ENCODE measurements around the gene TDRD3.

The TDRD3 gene

DNA sequence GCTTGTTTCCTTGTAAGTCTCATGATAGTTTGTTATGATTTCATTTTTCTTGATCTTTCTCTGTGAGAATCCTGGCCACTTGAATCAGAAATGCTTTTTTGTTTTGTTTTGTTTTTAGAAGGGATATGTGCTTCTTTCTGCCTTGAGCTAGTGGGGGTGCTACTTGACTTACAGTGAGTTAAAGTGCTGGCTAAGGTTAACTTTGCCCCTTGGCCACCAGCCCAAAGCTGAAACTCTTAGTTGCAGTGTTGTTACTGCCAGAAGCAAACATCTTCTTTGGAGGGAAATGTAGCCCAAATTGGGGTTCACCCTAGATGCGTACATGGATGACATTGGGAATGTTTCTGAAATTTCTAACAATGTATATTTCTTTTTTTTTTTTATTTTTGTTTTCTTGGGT is 57.4 kb downstream of the TDRD3 start:
- DNase-seq (no peak), ATAC-seq (no peak)

DNA sequence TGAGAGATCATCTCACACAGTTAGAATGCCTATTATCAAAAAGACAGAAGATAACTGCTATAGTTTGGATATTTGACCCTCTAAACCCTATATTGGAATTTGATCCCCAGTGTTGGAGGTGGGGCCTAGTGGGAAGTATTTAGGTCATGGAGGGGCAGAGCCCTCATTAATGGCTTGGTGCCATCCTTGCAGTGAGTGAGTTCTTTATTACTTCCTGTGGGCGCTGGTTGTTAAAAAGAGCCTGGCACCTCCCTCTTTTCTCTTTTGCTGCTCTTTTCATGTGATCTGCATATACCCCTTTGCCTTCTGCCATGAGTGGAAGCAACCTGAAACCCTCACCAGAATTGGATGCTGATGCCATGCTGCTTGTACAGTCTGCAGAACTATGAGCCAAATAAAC is 66.8 kb downstream of the TDRD3 start:
- no peak for DNase-seq

DNA sequence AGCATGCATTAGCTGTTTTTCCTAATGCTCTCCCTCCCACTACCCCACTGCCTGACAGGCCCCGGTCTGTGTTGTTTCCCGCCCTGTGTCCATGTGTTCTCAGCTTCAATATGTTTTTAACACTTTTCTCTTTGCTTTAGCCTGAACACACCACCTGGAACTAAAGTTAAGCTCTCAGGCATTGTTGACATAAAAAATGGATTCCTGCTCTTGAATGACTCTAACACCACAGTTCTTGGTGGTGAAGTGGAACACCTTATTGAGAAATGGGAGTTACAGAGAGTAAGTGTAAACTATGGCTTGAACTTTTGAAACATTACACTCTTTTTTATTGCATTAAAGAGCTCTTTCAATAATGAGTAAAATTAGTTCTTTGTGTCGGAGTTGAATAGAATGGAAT is 70.1 kb downstream of the TDRD3 start:
- ATAC-seq (no peak), DNase-seq (no peak)

More for the DNA sequence above, 66.8 kb downstream of the TDRD3 start:
- no peak for ATAC-seq

DNA sequence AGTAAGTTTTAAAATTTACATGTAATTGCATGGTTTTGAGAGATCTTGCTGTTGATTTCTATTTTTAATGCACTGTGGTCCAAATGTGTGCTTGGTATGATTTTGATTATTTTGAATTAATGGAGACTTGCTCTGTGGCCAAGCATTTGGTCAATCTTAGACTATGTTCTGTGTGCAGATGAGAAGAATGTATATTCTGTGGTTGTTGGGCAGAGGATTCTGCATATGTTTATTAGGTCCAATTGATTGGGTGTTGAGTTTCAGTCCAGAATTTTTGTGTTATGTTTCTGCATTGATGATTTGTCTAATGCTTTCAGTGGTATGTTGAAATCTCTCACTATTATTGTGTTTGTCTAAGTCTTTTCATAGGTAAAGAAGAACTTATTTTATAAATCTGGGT is 82.3 kb downstream of the TDRD3 start:
- DNase-seq, result no peak

DNA sequence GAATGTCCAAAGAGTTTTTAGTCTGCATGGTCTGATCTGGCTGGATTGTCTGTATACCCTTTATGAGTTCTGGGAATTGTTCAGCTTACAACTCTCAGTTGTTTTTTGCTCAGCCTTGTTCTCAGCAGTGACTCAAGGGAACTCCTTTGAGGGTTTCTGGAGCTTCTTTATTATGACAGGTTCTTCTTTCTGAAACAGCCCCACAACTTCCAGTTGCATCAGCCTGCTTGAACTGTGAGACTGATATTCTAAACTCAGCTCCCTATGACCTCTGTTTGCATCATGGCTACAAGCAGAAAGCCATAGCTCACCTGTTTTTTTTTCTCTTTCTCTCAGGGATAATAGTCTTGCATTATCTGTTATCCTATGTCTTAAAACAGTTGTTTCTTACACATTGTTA is 85.0 kb downstream of the TDRD3 start:
- ATAC-seq, result no peak
- DNase-seq, result no peak

More for the DNA sequence above, 82.3 kb downstream of the TDRD3 start:
- no peak for ATAC-seq

DNA sequence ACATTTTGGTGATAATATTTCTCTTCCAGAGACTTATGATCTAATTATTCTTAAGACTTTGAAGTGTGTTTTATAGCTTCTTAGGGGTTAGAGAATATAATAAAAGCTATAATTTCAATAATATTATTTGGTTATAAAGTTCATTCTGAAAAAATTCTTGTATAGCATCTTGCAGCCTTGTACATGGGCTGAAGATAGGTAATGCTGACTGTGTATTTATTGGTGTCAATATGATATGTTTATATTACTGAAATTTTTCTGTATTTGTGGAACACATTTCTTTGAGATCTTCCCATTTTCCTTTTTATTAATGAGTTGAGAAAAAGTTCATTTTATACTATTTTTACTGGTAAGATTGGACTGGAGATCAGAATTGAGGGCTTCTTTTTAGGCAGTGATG is 87.8 kb downstream of the TDRD3 start:
- ATAC-seq (no peak), DNase-seq (no peak)

DNA sequence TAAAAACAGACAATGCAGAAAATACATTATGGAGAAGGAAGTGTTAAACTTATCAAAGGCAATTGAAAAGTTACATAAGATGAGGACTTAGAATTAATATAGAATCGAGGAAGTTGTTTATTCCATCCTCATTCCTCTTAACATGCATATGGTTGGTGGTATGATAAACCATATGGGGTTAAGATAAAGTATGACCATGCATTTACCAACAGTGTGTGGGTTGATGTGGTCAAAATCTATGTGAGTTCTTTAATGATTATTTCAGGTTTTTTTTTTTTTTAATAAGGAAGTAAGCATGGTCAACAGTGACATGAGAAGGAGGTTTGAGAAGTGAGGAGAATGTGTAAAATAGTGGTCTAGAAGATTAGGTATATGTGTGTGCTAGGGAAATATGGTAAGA is 94.5 kb downstream of the TDRD3 start:
- DNase-seq, result no peak
- ATAC-seq, result no peak

DNA sequence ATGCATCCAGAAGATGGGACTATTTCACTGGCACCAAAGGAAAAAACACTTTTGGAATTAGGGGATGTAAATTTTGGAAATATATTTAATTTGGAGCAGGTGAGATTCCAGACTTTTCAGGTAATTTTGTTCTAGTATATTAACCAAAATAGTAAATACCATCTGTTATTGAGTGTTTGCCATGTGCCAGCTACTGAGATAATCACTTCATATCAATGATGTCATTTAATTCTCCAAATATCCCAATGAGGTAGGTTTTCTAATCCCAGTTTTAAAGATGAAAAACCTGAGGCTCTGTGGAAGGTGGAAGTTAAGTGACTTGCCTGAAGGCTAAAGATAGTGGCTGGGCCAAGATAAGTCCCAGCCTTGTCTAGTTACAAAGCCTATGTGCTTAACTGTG is 95.2 kb downstream of the TDRD3 start:
- DNase-seq (no peak), ATAC-seq (no peak)

DNA sequence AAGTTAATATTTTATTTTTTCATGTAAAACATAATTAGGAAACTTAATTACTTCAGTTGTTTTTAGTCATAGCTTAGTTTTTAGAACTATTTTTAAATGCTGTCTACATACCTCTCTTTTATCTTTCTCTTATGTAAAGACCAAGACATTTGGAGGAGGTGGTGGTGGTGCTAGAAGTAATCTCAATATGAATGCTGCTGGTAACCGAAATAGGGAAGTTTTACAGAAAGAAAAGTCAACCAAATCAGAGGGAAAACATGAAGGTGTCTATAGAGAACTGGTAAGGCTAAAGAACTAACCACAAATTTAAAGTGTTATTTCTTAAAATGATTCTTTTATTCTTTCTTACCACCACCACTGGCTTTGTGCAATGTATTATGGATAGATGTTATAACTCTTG is 97.3 kb downstream of the TDRD3 start:
- ATAC-seq (no peak), DNase-seq (no peak)

DNA sequence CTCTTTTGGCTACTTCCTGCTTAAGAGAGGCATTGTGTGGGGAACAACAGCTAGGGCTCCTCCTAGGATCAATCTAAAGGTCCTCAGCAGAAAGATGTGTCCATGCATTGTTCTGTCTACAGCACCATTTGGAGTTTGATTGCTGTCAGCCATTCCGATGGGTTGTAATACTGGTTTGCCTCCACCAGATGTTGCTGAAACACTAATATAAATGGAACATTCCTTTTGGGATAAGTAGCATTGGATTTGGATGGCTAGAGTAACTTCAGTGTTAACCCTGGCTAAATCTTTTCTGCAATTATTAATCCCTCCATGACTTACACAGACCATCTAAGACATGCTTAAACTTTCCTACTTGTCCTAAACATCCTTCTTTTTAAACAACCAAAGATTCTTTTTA is 104.2 kb downstream of the TDRD3 start:
- ATAC-seq (no peak), DNase-seq (no peak)

DNA sequence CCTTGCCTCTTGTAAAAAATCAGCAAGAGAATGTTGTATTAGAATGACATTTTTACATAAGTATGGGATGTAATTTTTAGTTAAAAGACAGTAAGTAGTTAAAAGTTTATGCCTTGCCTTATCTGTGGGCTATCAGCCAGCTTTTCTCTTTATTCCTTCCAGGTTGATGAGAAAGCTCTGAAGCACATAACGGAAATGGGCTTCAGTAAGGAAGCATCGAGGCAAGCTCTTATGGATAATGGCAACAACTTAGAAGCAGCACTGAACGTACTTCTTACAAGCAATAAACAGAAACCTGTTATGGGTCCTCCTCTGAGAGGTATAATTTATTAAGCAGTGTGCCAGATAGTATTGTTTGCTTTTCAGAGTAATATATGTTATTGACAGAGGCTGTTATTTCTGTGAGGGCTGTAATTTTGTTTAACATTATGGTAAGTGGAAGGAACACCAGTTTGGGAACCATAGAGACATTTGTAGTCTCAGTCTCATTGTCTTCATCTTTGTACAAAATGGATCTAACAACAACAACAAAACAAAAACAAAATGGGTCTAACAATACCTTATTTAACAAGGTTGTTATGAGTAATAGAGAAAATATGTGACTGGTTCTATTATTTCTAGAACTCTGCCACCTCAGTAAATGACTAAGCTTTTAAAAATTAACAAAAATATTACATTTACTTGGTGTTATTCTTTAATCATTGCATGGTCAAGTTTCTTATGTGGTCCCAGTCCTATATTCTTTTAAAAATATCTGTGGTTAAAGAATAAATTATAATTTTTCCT is 112.8 kb downstream of the TDRD3 start:
- ATAC-seq, result no peak
- DNase-seq, result no peak

DNA sequence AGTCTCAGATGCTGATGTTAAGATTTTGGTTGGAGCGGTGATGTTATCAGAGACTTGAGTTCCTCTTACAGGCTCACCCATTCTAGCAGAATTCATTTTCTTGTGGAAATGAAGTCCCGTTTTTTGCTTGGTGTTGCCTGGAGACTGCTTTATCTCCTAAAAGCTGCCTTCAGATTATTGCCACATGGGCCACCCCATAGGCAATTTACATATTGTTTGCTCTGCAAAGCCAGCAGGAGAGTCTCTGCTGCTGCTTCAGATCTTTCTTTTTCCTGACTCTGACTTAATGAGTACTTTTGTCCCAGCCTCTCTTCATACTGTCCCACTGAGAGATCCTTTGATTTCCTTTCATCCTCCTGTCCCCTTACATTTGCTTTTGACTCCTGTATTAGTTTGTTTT is 114.6 kb downstream of the TDRD3 start:
- no peak for DNase-seq
- no peak for ATAC-seq

DNA sequence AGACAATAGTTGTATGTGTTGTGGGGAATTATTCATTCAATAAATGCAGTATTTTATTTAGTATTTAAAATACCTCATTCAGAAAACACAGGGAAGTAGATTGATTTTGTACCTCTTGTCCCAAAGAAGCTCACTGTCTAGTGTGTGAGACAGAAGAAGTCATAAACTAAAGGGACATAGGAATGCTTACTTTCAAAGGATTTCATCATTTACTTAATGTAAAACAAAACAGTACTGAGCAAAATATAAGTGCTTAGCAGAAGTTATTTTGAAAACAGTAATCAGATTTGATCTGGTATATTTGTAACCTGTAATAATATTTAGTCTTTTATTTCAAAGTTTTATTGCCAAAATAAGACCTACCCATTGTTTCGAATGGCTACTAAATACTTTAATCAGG is 117.9 kb downstream of the TDRD3 start:
- ATAC-seq (no peak), DNase-seq (no peak)

DNA sequence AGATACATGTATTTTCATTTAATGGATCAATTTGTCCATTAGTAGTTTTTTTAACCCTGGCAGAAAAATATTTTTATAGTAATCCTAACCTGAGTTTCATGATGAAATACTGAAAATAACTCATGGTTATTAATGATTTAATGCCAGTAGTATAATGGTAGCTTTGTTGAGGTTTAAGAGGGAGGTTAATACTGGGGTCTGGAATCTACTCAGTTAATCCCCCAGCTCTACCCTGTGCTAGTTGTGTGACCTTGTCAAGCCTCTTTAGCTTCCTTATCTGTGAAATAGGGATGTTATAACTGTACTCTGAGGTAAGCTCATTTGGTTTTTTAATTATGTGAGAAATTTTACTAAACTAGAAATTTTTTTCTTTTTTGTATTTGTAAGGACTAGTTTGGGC is 122.5 kb downstream of the TDRD3 start:
- no peak for DNase-seq
- ATAC-seq, result no peak

DNA sequence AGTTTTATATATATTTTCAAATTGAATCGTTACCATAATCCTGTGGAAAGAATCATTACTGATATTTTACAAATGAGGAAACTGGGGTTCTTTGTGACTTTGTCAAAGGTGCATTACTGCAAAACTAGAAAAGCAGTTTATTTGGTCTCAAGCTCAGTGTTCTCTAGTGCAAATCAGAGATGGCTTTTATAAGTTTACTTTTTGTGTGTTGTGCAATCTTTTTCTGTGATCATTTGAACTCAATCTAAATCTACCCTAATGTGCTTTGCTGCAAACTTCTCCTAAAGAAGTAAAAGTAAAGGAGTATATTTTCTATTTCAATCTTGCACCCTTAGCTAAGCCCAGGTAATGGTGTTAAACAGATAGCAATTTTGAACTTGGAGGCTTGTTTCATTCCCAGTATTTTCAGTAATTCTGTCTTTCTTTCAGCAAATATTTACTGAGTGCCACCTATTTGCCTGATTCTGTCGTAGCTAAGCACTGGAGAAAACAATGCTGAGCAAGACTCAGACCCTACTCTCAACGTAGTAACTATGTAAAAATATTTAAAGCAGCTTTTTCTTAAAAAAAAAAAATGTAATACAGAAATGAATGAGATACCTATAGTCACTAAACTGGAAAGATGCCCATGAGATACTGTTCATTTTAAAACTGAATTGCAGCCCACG is 124.0 kb downstream of the TDRD3 start:
- ATAC-seq, result no peak
- no peak for DNase-seq

DNA sequence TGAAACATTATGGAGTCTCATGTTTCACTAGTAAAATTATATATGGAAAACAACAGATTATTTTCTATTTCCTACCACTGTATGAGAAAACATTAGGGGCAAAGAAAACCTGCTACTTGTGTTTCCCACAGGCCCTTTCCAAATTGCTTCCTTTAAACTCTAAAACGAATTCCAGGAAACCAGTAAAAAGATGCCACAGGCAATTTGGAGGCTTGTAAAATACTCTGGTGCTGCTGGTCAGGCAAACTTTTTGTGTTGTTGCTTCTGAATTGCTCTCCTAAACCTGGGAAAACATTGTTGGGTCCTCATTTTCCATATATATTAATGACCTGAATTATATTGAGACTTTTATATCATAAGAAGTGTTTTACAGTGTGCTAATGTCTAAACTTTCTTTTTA is 141.5 kb downstream of the TDRD3 start:
- no peak for ATAC-seq

DNA sequence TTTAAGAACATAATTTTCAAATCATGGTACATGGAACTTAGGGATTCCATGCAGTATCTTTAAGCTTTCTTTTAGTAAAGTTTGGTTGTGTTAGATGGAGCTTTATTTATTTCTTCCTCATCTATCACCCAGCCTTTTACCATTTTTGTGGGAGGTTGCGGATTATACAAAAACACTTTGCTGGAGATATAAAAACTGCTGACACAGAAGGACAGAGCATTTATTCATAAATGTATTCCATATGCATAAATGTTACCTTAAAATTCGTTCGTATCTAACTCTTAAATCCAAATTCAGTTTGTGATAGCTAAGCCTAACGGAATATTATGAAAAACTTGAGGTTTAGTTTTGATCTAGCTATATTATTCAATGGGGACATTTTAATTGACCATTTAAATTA is 143.3 kb downstream of the TDRD3 start:
- no peak for DNase-seq
- no peak for ATAC-seq

More for the DNA sequence above, 141.5 kb downstream of the TDRD3 start:
- no peak for DNase-seq

DNA sequence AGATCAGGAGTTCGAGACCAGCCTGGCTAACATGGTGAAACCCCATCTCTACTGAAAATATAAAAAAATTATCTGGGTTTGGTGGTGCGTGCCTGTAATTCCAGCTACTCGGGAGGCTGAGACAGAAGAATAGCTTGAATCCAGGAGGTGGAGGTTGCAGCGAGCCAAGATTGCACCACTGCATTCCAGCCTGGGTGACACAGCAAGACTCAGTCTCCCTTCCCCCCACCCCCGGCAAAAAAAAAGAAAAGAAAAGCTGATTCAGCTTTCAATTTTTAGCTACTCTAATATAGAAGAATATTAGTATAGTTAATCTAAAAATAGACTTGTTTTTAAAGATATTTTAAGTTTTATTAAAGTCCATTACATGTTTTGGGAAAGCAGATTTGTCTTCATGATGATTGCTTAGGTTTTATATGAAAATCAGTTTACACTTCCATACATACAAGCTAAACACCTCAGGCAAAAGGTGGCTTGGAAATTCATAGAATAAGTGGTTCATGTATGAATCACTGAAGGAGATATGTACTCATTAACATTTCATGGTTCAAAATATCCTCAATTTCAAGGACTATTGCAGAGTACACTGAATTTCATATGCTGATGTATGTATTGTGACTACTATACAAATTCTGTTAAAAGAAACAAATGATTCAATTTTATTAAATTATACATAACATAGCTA is 165.2 kb downstream of the TDRD3 start:
- no peak for ATAC-seq
- no peak for DNase-seq

DNA sequence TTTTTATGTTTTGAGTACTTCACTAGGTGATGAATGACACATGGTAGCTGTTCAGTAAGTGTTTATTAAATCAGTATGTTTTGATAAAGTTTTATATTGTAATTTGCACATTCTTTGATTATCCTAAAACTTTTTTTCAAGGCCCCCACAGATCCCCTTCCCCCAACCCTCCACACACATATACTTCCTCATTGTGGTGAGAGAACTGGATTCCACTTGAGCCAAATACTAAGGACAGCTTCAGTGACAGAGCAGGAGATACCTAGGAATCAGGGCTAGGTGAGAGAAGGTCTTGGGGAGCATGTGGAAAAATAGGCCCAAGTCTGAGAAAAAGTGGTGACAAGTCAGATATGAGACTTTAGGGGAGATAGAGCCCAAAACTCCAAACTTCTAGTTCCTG is 174.6 kb downstream of the TDRD3 start:
- DNase-seq (no peak), ATAC-seq (no peak)

DNA sequence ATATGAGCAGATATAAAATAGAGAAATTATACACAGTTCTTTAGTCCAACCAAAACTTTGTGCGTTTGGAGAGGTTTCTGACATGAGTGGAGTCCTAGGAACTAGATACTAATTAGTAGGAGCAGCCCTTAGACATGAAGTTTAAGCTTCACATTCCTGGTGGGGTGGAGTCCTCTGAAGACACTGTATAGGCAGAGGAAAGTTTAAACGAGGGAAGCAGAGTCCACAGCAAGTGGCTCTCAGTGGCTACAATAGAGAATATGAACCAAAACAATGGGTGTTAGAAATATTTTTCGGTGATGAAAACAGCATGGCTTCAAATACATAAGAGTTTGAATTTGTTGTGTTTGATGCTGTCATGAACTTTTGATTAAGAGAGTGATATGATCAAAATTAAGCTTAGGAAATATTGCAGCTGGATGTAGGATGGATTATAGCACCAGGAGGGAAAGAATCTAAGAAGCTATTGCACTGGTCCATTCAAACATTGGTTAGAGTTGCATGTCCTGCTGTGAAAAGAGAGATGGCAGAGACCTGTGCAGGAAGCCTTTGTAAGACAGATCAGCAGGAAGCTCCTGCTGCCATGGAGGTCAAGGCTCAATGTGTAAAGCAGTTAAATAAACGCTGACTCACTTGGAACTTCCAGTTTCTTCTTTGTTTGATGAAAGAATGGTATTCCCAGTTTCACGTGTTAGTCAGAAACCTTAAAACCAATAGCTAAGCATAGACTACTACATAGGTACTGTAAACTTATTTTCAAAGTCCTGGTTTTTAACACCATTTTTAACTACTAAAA is 175.2 kb downstream of the TDRD3 start:
- no peak for ATAC-seq
- DNase-seq, result no peak

DNA sequence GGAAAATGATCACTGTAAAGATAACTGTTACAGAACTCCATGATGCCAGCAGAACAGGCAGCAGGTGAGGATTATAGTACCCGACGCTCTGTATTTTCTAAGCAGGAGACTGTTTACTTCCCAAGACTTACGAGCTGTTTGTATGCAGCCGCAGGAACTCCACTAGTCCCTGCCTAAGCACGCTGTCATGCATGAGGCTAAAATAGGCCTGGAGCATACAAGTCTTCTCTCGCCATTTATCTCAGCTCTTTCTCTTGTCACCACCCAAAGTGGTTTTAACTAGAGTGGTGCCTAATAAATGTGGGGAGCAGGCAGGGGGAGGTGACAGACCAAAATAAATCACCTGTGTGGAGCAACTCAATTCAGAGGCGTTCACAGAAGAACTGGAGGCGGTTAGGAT is 175.8 kb downstream of the TDRD3 start:
- ATAC-seq, result no peak

DNA sequence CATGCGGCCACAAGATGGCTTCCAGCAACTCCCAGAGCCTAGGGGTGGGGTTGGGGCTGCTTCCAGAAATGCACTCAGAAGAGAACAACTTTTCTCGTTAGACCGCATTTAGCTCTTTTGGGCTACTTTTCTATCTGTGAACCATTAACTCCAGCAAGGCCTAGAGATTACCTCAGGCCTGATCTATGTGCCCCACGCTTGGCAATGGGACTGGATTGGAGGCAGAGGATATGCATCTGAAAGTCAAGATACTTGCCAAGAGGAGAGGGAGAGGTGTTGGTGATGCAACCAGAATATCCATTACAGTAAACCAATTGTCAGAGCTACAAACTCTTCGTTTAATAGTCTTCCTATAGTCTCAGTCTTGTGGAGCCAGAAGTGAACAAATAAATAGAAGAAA is 177.7 kb downstream of the TDRD3 start:
- ATAC-seq (no peak), DNase-seq (no peak)

More for the DNA sequence above, 175.8 kb downstream of the TDRD3 start:
- no peak for DNase-seq

DNA sequence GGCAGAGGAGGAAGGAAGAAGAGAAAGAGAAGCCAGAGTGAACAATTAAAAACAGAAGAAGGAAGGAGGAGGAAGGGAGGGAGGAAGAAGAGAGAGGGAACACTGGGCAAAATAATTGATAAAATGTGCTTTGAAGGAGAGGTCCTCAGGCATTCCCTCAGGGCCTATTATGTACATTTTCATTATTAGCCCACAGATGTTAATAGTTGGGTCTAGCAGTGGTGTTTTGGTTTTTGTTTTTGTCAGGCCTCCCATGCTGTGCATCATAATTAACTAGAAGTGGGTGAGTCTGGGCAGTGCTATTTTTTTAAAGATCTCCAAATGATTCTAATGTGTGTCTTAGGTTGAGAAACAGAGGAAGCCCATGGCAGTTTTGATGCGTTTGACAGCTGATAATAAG is 178.1 kb downstream of the TDRD3 start:
- no peak for ATAC-seq
- DNase-seq, result no peak

All from stimulated activated naive CD8-positive, alpha-beta T cell treated with anti-CD3 and anti-CD28 coated beads, Interleukin-15, Interleukin-2, amounts not matched to agents 100 U/mL and 50 U/mL, for 24 hours (primary cell).